KMS-11 (cell line): Measurements from ENCODE around the gene R3HCC1L.

Experiments used
- H2AFZ ChIP-seq: fragments of 200-600 bp; sonication (generic); 2 replicates; pipeline ENCODE4 v1.6.1; 2016; ENCODE audit warnings: antibody characterized with exemption, mixed run types, low read depth
- H3K27ac ChIP-seq: fragments of 200-600 bp; sonication (generic); 2 replicates; pipeline ENCODE4 v1.6.1; 2016; ENCODE audit warnings: mild to moderate bottlenecking, mixed run types
- H3K27me3 ChIP-seq: fragments of 200-600 bp; sonication (generic); 2 replicates; pipeline ENCODE4 v1.6.1; 2017; ENCODE audit warnings: mild to moderate bottlenecking, low read depth, mixed run types, moderate library complexity; ENCODE audit not compliant: insufficient read depth
- H3K36me3 ChIP-seq: fragments of 200-600 bp; sonication (generic); 2 replicates; pipeline ENCODE4 v1.6.1; 2017; ENCODE audit warnings: mild to moderate bottlenecking, mixed run types; ENCODE audit not compliant: insufficient read depth
- H3K4me1 ChIP-seq: fragments of 200-600 bp; sonication (generic); 2 replicates; pipeline ENCODE4 v1.6.1; 2016; ENCODE audit warnings: mild to moderate bottlenecking, low read depth, mixed run types; ENCODE audit not compliant: poor library complexity, severe bottlenecking
- H3K4me2 ChIP-seq: fragments of 200-600 bp; sonication (generic); 2 replicates; pipeline ENCODE4 v1.7.0; 2016; ENCODE audit warnings: mild to moderate bottlenecking, mixed run types
- H3K4me3 ChIP-seq: fragments of 200-600 bp; sonication (generic); IDR thresholded peaks from 2 replicates; pipeline ENCODE4 v1.6.1; 2017; ENCODE audit warnings: low read depth, low read length, mixed read lengths; ENCODE audit not compliant: insufficient read depth
- H3K79me2 ChIP-seq: fragments of 200-600 bp; sonication (generic); 2 replicates; pipeline ENCODE4 v1.6.1; 2016; ENCODE audit warnings: low read depth, mixed run types; ENCODE audit not compliant: insufficient read depth
- H3K9ac ChIP-seq: fragments of 200-600 bp; sonication (generic); 2 replicates; pipeline ENCODE4 v1.6.1; 2016; ENCODE audit warnings: mild to moderate bottlenecking, mixed run types
- H4K20me1 ChIP-seq: fragments of 200-600 bp; sonication (generic); 2 replicates; pipeline ENCODE4 v1.6.1; 2016; ENCODE audit warnings: mild to moderate bottlenecking, mixed run types; ENCODE audit not compliant: insufficient read depth
- TF ChIP-seq, protein P1 (sequence below): fragments of 200-600 bp; sonication (generic); conservative IDR thresholded peaks from 2 replicates; pipeline ENCODE4 v1.6.1; 2017; ENCODE audit warnings: low read depth, mild to moderate bottlenecking, antibody characterized with exemption, low read length, moderate library complexity, mixed read lengths

Gene R3HCC1L

DNA sequence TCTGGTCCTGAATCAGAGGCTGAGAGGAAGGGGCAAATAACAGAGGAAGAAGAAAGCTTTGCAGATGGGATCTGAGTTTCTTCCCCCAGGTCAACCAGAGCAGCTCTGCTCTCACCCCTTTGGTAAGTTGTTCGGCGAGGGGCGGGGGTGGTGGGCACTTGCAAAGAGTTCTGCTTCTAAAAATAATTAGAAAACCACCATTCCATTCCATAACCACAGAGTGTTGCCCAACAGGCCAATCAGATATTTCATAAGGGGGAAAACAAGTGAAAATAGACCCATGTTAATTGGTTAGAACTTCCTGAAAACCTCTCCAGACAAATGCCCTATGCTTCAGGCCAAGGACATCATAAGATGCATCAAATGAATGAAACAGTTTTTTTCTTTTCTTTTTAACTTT, 43.6 kb upstream of the R3HCC1L start:
- Histone ChIP-seq H2AFZ (no peak overlapping the region), H3K4me1 (no peaks in the 10 kb centered on the region), H3K27ac (no peak overlapping the region), H4K20me1 (no peaks in the 10 kb centered on the region), H3K79me2 (no peaks in the 10 kb centered on the region), H3K4me3 (no peak overlapping the region), H3K9ac (no peak overlapping the region), H3K27me3 (no peaks in the 10 kb centered on the region), H3K4me2 (no peak overlapping the region), H3K36me3 (no peaks in the 10 kb centered on the region)
- TF ChIP-seq, protein P1, sequence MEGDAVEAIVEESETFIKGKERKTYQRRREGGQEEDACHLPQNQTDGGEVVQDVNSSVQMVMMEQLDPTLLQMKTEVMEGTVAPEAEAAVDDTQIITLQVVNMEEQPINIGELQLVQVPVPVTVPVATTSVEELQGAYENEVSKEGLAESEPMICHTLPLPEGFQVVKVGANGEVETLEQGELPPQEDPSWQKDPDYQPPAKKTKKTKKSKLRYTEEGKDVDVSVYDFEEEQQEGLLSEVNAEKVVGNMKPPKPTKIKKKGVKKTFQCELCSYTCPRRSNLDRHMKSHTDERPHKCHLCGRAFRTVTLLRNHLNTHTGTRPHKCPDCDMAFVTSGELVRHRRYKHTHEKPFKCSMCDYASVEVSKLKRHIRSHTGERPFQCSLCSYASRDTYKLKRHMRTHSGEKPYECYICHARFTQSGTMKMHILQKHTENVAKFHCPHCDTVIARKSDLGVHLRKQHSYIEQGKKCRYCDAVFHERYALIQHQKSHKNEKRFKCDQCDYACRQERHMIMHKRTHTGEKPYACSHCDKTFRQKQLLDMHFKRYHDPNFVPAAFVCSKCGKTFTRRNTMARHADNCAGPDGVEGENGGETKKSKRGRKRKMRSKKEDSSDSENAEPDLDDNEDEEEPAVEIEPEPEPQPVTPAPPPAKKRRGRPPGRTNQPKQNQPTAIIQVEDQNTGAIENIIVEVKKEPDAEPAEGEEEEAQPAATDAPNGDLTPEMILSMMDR, result no peak

DNA sequence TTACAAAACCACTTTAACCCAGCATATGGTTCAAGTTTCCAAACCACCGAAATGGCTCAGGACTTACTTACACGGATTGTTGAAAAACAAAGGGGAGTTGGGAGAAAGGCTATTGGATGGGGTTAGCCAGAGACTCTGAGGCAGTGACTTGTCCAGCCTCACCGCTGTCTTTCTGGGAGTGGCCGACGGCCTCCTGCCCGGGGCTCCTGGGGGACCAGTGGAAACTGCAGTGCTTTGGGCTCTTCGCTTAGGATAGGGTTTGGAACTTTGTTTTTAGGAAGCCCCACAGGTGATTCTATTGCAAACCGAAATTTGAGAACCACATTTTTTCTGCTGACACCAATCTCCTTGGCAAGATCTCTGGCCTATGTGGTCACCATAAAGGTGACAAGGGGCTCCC, 38.1 kb upstream of the R3HCC1L start:
- no peaks in the 10 kb centered on the region for H3K79me2 ChIP-seq
- no peak overlapping the region for H3K4me2 ChIP-seq
- no peak overlapping the region for H3K9ac ChIP-seq
- H4K20me1 ChIP-seq, result no peaks in the 10 kb centered on the region
- H3K27me3 ChIP-seq, result no peaks in the 10 kb centered on the region
- no peak overlapping the region for H3K4me3 ChIP-seq
- H3K4me1 ChIP-seq, result no peaks in the 10 kb centered on the region
- no peak overlapping the region for H3K27ac ChIP-seq
- no peak overlapping the region for H2AFZ ChIP-seq
- no peaks in the 10 kb centered on the region for H3K36me3 ChIP-seq
- TF ChIP-seq, protein P1, result no peak

DNA sequence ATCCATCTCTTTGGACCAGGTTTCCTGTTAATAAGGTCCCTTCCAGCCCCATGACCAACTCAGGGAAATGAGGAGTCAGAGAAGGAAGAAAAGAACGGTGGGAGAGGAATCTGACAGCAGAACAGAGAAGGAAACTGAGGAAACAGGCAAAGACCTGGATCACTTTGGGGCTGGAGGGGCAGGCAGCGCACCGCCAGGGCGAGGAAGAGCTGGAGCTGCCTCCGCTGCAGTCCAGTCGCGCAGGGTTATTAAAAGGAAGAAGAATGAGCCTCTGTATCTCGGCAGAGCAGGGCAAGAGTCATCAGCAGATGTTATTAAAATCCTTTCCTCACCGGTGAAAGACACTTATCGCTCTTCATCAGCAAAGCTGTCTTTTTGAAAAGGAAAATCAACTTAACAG, 37.7 kb upstream of the R3HCC1L start:
- H3K4me1 ChIP-seq, result no peaks in the 10 kb centered on the region
- H3K9ac ChIP-seq, result no peak overlapping the region
- no peak overlapping the region for H3K27ac ChIP-seq
- H3K4me3 ChIP-seq, result no peak overlapping the region
- H2AFZ ChIP-seq, result no peak overlapping the region
- TF ChIP-seq, protein P1, result no peak
- no peaks in the 10 kb centered on the region for H3K27me3 ChIP-seq
- H3K4me2 ChIP-seq, result no peak overlapping the region
- no peaks in the 10 kb centered on the region for H3K36me3 ChIP-seq
- no peaks in the 10 kb centered on the region for H4K20me1 ChIP-seq
- H3K79me2 ChIP-seq, result no peaks in the 10 kb centered on the region

DNA sequence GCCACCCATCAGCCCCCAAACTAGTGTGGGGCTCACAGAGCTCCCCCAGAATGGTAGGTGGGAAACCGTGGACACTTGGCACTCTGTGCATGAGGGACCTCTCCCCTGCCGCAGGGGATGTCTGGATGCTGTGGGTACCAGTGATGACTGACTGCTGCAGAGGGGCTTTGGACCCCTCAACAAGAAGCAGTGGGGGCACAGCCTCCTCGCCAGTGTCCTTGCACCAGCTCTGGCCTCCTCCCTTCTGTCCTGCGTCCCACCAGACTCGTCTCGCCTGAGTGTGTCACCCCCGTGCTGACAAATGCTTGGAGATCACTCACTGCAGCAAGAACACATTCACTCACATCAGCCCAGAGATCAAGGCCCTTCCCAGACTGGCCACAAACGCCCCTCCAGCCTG, 37.3 kb upstream of the R3HCC1L start:
- H3K27ac ChIP-seq, result no peak overlapping the region
- no peak overlapping the region for H3K9ac ChIP-seq
- TF ChIP-seq, protein P1, result no peak
- H2AFZ ChIP-seq, result no peak overlapping the region
- no peaks in the 10 kb centered on the region for H3K36me3 ChIP-seq
- no peak overlapping the region for H3K4me3 ChIP-seq
- H3K79me2 ChIP-seq, result no peaks in the 10 kb centered on the region
- no peaks in the 10 kb centered on the region for H3K4me1 ChIP-seq
- H3K4me2 ChIP-seq, result no peak overlapping the region
- H3K27me3 ChIP-seq, result no peaks in the 10 kb centered on the region
- H4K20me1 ChIP-seq, result no peaks in the 10 kb centered on the region

DNA sequence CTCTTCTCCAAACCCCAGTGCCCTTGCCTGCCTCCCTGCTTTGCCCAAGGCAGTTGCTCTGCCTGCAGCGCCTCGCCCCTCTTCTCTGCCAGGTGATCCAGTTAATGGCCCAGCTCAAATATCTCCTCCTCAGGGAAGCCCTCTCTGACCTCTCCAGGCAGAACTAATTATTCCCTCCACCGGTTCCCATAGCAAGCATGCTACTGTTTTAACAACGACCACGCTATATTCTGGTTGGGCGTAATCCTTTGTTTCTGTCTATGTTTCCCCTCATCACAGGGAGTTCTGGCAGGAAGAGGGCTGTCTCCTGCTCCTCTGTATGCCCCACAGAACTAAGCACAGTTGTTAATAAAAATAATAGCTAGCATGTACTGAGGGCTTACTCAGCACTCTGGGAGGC, 36.8 kb upstream of the R3HCC1L start:
- no peaks in the 10 kb centered on the region for H3K36me3 ChIP-seq
- H2AFZ ChIP-seq, result no peak overlapping the region
- no peak overlapping the region for H3K9ac ChIP-seq
- H3K79me2 ChIP-seq, result no peaks in the 10 kb centered on the region
- TF ChIP-seq, protein P1, result no peak
- no peaks in the 10 kb centered on the region for H4K20me1 ChIP-seq
- no peaks in the 10 kb centered on the region for H3K27me3 ChIP-seq
- no peak overlapping the region for H3K27ac ChIP-seq
- H3K4me2 ChIP-seq, result no peak overlapping the region
- H3K4me1 ChIP-seq, result no peaks in the 10 kb centered on the region
- no peak overlapping the region for H3K4me3 ChIP-seq
